ENCODE results near the gene FAM156A.
"Not testable (repeated sequence)": the region's sequence is repeated elsewhere in the genome, so short reads cannot be mapped to it uniquely, and the experiment has no call there.

Gene FAM156A

DNA sequence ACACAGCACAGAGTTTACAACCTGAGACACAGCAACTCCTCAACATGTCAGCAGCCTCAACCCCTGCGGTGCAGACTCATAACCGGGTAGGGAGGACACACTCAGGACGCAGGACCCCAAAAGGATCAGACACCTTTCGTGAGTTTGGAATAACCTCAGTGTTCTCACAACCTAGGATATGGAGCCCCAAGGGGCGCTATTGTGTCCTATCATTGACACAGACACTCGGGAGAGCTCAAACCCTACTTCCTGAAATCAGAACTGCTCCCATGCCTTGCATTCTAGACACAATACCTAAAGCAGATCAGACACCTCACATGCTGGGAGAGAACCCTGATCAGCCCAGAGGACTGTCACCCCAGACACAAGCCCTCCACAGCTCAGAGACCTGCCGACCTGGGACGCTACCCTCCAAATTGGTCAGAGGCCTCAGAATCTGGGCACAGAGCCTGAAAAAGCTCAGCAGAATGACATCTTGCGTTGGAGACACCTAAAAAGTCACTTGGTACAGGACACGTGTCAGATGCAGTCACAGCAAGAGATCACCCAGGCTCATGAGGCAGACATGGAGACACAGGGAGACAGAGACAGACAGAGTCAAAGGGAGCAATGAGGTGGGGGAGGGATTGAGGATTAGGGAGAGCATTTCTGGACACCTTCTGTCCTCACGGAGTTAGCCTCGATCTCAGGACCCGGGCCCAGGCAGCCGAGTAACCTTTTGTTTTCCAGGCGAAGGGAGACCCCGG is 8.8 kb upstream of the FAM156A start:
- not testable (repeated sequence) for DNase-seq (ENCODE audit: low spot score)

DNA sequence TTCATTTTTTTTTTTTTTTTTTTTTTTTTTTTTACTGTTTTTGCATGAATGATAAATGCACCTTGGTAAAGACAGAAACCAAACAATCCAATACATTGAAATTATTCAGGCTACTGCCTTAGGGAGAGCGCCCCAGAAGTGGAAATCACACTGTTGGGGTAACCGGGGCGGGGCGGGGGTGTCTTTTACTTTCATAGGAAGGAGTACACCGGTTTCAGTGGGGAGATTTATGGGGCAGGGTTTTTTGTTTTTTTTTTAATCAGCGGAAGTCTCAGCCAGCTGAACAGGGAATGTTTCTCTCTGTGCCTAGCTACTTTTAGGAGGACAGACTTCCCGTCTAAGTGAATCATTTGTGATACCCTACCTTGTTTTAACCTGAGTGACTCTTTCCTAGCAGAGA is 643 bp upstream of the FAM156A start:
- not testable (repeated sequence) for DNase-seq (ENCODE audit: low spot score)

DNA sequence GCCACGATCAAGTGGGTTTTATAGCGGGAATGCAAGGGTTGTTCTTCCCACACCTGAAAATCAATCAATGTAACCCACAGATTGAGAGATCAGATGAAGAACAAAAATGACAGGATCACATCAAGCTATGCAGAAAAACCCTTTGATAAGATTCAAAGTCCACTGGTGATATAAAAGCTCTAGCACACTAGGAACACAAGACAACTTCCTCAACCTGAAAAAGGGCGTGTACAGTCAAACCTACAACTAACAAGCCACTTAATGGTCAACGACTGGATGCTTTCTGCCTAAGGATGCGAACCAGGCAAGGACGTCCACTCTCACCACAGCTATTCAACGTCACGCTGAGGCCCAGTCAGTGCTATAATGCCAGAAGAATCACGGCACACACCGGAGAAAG is 8.4 kb downstream of the FAM156A start:
- DNase-seq (ENCODE audit: low spot score): not testable (repeated sequence)

DNA sequence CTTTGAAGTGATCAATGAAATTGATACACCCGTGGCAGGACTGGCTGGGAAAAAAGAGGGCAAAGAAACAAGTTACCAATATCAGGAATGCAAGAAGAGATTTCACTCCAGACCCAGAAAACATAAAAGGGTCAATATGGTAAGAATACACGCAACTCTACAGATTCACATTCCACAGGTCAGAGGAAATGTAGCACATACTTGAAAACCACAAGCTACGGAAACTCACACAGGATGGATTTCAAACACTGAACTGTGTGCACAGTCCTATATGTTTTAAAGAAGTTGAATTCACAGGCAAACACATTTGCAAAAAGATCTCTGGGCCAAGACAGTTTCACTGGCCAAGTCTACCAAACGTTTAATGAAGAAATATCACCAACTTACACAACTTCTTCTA is 9.0 kb downstream of the FAM156A start:
- DNase-seq (ENCODE audit: low spot score): not testable (repeated sequence)

DNA sequence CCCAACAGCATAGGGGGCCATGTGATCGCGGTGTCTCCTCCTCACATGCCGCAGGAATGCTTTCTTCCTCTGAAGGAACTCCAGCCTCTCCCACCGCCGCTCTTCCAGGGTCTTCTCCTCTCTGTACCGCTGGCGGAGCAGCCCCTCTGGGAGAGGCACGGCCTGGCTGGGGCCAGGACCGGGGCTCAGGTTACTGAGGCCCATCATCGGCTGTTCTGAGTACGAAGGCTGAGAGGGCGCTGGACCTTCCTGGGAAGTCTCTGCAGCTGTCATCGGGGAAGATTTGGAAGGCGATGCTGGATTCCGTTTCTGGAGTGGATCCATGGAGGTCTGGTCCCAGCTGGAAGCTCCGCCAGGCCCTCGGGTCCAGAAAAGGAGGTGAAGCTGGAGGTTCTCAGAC is 10.1 kb downstream of the FAM156A start:
- DNase-seq (ENCODE audit: low spot score): not testable (repeated sequence)

DNA sequence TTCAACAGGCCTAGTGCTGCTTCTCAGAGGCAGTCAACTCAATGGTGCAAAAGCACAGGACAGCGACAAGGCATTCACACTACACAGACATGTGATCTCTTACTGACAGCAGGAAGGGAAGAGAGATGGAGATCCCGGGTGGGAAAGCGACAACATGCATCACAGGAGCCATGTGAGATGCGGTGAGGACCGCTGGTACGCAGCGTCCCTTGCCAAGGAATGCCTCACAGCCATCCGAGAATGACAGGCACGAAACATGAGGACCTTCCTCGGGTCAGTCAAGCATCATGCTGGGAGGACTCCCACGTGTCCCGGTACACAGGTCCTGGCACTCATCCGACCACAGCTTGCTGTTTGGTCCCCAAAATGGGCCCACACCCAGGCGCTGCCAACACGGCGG is 10.8 kb downstream of the FAM156A start:
- DNase-seq (ENCODE audit: low spot score): not testable (repeated sequence)

DNA sequence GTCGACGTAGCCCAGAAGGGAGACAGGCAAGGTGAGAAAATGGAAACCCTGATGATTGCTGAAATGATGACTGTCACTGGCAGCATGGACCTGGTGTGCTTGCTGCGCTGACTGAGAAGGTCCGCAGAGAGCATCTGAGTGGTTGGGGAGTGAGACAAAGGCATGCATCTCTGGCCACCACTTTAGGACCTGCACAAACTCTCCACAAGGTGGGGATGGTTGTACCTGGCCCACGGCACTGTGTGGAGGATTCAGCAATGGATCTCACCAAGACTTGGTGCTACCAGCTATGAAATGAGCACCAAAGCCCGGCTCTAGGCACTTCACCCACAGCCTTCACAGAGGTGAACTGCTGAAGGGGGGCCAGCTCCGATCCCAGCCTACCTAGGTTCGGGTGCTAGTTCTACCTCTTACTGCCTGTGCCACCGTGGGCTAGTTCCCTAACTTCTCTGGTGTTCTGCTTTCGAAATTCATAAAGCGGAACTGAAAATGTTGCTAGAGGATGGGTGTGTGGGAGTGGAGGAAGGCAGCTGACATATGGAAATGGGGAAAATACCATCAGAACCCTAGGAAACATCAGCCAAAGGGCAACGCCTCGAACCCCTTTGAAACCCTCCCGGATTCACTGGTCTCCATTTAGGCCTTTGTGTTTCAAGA is 12.4 kb downstream of the FAM156A start:
- not testable (repeated sequence) for DNase-seq (ENCODE audit: low spot score)

DNA sequence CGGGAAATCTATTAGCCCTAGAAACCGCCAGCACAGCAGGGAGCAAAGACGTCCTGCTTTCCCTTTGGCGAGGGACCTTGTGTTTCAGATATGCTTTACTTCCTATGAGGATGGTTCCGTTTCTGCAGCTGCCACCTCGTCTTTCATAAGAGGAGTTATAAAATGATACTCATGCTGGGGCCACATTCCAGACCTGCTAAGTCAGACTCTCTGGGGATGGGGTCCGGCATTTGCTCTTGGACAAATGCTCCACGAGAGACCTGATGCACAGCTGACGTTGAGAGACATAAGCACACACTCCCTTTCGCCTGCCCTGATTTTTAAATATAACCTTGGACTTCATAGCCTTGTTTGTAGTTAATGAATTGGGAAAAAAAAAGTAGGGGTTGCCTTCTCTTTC is 16.6 kb downstream of the FAM156A start:
- not testable (repeated sequence) for DNase-seq (ENCODE audit: low spot score)

DNA sequence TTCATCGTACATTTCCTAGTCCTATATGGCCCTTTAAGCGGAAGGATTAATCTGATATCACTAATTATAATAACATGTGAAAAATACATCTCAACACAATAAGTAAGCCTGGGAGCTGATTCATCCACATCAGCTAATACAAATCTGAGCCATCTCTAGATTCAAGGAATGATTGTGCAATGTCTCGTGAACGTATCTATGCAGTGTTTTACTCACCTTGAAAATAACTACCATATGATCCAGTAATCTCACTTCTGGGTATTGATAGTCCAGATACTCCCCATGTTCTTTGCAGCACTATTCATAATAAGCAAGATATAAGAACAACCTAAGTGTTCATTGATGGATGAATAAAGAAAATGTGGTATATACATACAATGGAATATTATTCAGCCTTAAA is 17.6 kb downstream of the FAM156A start:
- DNase-seq (ENCODE audit: low spot score): not testable (repeated sequence)

DNA sequence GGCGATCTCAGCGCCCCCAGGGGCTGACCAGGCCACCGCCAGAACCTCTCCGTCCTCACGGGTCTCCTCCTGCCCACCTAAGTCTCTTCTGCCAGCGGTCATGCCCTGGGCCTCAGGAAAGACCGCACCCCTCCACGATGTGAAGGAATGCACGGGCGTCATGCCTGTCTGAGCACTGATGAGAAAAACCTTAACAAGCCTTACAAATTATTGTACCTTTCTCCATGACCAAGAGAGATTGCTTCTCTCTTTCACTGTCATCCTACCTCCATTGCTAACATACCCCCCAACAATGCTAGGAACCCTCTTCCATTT is 22.9 kb downstream of the FAM156A start:
- DNase-seq (ENCODE audit: low spot score): not testable (repeated sequence)

DNA sequence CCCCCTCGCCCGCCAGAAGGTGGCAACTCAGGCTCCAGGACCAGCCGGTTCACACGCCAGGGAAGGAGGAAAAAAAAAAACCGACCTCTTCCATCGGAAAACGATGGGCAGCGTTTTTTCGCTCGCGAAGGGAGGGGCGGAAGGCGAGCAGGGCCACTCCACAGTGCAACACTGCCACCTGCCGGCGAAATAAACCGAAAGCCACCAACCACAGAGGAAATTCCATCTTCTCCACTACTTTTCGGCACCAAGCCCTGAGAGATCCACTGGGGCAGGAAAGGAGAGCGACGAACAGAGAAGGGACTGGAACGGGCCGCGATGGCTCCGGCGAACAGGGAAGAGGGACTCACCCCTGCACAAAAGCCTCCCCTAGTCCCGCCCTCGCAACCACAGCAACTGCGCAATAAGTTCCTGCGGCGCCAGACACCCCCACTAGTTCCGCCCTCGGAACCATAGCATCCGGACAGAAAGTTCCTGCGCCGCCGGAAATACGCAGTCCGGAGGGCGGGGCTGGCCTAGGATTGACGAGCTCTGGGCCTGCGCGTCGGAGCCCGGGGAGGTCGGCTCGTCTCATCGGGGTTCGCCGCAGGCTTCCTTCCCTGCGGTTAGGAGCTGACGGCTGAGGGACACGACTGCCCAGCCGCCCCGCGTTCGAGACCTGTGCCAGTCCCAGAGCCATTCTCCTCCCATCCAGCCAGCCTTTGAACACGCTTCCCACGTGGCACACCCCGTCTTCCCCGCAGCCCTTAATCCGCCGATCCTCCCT is 23.4 kb downstream of the FAM156A start:
- peak; percentile 90 for DNase-seq (ENCODE audit: low spot score)

DNA sequence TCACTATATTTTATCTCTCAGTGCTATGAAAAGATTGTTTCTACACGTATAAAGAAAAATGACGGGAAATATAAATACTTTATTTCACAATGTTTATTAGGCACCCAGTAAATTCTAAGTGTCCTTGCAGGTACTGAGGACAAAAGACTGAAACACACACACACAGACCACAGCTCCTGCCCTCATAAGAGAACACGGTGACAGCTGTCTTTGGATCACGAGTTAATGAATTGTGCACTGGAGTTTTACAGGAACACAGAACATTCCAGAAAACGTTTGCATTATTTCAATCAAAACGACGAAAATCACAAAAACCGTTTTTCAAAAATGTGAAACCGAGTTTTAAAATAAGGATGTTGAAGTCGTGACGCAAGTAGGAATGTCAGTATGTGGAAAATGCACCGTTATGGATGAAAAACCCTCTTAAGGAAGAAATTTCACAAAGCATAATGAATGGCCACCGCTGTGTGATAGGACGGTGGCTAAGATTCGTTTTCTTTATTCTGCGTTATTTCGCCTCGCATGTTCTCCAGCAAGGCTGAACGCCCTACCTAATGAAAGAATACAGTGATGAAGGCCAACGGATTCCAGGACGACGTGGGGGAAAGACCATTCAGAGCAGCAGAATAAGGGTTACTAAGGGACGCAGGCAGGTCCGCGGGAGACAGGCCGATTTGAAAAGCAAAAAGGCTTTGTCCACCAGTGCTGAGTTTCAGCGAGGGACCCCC is 24.2 kb downstream of the FAM156A start:
- DNase-seq (ENCODE audit: low spot score): no peak

DNA sequence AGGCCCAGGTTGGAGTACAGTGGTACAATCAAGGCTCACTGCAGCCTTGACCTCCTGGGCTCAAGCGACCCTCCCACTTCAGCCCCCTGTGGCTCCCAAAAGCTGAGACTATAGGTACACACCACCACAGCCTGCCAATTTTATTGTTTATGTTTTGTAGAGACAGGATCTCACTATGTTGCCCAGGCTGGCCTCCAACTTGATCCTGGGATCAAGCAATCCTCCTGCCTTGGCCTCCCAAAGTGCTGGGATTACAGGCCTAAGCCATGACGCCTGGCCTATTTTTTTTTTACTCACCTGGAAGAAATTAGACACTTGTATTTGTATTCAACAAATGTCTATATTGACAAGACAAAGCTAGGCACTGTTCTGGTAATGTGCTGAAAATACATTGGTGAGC is 25.1 kb downstream of the FAM156A start:
- no peak for DNase-seq (ENCODE audit: low spot score)

DNA sequence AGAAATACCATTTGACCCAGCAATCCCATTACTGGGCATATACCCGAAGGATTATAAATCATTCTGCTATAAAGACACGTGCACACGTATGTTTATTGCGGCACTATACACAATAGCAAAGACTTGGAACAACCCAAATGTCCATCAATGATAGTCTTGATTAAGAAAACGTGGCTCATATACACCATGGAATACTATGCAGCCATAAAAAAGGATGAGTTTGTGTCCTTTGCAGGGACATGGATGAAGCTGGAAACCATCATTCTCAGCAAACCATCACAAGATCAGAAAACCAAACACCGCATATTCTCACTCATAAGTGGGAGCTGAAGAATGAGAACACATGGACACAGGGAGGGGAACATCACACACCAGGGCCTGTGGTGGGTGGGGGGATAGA is 28.1 kb downstream of the FAM156A start:
- not testable (repeated sequence) for DNase-seq (ENCODE audit: low spot score)

DNA sequence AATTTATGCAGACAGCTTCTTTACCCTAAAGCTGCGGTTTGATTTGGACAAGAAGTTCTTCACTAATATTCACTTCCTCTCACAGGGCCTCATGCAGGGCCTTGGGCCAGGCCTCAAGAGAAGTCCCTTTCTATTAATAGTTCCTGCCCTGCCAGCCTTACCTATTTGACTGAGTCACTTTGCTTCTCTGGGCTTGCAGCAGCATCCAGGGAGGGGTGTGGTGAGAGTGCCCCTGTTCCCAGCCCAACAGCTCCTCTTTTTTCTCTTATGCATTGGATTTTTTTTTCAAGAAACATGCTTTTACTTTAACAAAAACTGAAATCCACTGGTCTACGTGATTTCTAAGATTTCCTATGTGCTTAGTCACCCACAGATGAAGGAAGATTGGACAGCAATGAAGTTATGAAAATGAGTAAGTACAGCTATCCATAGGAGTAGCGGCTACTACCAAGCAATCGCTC is 34.5 kb downstream of the FAM156A start:
- no peak for DNase-seq (ENCODE audit: low spot score)

DNA sequence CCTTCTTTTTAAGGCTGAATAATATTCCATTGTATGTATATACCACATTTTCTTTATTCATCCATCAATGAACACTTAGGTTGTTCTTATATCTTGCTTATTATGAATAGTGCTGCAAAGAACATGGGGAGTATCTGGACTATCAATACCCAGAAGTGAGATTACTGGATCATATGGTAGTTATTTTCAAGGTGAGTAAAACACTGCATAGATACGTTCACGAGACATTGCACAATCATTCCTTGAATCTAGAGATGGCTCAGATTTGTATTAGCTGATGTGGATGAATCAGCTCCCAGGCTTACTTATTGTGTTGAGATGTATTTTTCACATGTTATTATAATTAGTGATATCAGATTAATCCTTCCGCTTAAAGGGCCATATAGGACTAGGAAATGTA is 43.6 kb downstream of the FAM156A start:
- DNase-seq (ENCODE audit: low spot score): not testable (repeated sequence)

DNA sequence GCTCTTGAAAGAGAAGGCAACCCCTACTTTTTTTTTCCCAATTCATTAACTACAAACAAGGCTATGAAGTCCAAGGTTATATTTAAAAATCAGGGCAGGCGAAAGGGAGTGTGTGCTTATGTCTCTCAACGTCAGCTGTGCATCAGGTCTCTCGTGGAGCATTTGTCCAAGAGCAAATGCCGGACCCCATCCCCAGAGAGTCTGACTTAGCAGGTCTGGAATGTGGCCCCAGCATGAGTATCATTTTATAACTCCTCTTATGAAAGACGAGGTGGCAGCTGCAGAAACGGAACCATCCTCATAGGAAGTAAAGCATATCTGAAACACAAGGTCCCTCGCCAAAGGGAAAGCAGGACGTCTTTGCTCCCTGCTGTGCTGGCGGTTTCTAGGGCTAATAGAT is 44.6 kb downstream of the FAM156A start:
- DNase-seq (ENCODE audit: low spot score): not testable (repeated sequence)

DNA sequence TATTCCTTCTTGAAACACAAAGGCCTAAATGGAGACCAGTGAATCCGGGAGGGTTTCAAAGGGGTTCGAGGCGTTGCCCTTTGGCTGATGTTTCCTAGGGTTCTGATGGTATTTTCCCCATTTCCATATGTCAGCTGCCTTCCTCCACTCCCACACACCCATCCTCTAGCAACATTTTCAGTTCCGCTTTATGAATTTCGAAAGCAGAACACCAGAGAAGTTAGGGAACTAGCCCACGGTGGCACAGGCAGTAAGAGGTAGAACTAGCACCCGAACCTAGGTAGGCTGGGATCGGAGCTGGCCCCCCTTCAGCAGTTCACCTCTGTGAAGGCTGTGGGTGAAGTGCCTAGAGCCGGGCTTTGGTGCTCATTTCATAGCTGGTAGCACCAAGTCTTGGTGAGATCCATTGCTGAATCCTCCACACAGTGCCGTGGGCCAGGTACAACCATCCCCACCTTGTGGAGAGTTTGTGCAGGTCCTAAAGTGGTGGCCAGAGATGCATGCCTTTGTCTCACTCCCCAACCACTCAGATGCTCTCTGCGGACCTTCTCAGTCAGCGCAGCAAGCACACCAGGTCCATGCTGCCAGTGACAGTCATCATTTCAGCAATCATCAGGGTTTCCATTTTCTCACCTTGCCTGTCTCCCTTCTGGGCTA is 48.9 kb downstream of the FAM156A start:
- not testable (repeated sequence) for DNase-seq (ENCODE audit: low spot score)

DNA sequence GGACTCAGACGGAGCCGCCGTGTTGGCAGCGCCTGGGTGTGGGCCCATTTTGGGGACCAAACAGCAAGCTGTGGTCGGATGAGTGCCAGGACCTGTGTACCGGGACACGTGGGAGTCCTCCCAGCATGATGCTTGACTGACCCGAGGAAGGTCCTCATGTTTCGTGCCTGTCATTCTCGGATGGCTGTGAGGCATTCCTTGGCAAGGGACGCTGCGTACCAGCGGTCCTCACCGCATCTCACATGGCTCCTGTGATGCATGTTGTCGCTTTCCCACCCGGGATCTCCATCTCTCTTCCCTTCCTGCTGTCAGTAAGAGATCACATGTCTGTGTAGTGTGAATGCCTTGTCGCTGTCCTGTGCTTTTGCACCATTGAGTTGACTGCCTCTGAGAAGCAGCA is 50.4 kb downstream of the FAM156A start:
- DNase-seq (ENCODE audit: low spot score): not testable (repeated sequence)

DNA sequence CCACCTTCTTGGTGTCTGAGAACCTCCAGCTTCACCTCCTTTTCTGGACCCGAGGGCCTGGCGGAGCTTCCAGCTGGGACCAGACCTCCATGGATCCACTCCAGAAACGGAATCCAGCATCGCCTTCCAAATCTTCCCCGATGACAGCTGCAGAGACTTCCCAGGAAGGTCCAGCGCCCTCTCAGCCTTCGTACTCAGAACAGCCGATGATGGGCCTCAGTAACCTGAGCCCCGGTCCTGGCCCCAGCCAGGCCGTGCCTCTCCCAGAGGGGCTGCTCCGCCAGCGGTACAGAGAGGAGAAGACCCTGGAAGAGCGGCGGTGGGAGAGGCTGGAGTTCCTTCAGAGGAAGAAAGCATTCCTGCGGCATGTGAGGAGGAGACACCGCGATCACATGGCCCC is 51.2 kb downstream of the FAM156A start:
- DNase-seq (ENCODE audit: low spot score): not testable (repeated sequence)

DNA sequence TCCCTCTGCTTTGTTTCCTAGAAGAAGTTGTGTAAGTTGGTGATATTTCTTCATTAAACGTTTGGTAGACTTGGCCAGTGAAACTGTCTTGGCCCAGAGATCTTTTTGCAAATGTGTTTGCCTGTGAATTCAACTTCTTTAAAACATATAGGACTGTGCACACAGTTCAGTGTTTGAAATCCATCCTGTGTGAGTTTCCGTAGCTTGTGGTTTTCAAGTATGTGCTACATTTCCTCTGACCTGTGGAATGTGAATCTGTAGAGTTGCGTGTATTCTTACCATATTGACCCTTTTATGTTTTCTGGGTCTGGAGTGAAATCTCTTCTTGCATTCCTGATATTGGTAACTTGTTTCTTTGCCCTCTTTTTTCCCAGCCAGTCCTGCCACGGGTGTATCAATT is 52.2 kb downstream of the FAM156A start:
- not testable (repeated sequence) for DNase-seq (ENCODE audit: low spot score)

DNA sequence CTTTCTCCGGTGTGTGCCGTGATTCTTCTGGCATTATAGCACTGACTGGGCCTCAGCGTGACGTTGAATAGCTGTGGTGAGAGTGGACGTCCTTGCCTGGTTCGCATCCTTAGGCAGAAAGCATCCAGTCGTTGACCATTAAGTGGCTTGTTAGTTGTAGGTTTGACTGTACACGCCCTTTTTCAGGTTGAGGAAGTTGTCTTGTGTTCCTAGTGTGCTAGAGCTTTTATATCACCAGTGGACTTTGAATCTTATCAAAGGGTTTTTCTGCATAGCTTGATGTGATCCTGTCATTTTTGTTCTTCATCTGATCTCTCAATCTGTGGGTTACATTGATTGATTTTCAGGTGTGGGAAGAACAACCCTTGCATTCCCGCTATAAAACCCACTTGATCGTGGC is 52.8 kb downstream of the FAM156A start:
- not testable (repeated sequence) for DNase-seq (ENCODE audit: low spot score)

Measured in hematopoietic multipotent progenitor cell treated with erythropoietin and hydrocortisone succinate and interleukin-3 and kit ligand, for 17 days (in vitro differentiated cells).